ENCODE data around the gene ADCY2.

ADCY2 gene

DNA sequence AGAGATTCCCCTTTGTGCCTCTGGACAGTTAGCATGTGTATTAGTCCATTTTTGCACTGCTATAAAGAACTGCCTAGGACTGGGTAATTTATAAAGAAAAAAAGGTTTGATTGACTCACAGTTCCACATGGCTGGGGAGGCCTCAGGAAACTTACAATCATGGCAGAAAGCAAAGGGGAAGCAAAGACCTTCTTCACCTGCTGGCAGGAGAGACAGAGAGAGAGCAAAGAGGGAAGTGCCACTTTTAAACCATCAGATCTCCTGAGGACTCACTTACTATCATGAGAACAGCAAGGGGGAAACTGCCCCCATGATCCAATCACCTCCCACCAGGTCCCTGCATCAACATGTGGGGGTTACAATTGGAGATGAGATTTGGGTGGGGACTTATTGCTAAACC is 449.0 kb downstream of the ADCY2 start:
- Histone ChIP-seq H3K36me3 (ENCODE audit: control insufficient read depth in 2 of 2, insufficient read depth in 1 of 2, low read length in 2 of 2) (no peaks in the 10 kb centered on the region), H3K4me1 (ENCODE audit: control insufficient read depth, insufficient read depth, low read length) (peaks cover 3% of the 10 kb centered on the region; the same call in 1 of the 2 replicates), H3K4me3 (ENCODE audit: low read depth, low read length) (no peak overlapping the region), H3K9me3 (ENCODE audit: control insufficient read depth, insufficient read depth, low read depth, low read length) (no peaks in the 10 kb centered on the region), H3K27ac (ENCODE audit: extremely low read depth, low read depth, low read length) (no peak overlapping the region)
- no peak for TF ChIP-seq KLF10 (tag by site-specific recombination; IDR thresholded peaks at IDR 0.05)
- TF ChIP-seq, protein P1, sequence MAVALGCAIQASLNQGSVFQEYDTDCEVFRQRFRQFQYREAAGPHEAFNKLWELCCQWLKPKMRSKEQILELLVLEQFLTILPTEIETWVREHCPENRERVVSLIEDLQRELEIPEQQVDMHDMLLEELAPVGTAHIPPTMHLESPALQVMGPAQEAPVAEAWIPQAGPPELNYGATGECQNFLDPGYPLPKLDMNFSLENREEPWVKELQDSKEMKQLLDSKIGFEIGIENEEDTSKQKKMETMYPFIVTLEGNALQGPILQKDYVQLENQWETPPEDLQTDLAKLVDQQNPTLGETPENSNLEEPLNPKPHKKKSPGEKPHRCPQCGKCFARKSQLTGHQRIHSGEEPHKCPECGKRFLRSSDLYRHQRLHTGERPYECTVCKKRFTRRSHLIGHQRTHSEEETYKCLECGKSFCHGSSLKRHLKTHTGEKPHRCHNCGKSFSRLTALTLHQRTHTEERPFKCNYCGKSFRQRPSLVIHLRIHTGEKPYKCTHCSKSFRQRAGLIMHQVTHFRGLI (tag by site-specific recombination; IDR thresholded peaks at IDR 0.05) = no peak
- TF ChIP-seq ZNF530 (tag by site-specific recombination; IDR thresholded peaks at IDR 0.05; ENCODE audit: low read depth) = no peak
- no peak for TF ChIP-seq ZSCAN30 (tag by site-specific recombination; IDR thresholded peaks at IDR 0.05)
- ChIA-PET CTCF (interaction anchor here (0.7 to 3.3 kb wide), 4 partner anchors 12 to 156 kb away, joined by 3 to 29 read pairs (median 3); no protein-coding TSS in a partner anchor), POLR2A (no interaction called here)

DNA sequence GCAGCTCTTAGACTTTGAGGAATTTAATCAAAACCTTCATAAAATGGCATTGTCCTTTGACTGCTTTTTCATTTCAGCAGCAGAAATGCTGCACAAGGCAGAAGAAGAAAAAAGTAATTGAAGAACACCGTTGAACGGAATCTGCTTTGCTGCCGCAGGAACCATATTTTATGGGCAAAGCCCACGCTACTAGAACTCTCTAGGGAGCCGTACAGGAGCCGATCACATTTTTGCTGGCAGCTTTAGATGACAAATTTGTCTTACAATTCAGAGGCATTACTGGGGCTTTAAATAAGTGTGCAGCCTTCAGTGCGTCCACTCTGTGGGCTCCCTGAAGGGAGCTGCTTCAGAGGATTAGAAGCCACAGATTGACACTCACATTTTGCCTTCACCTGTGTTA is 449.6 kb downstream of the ADCY2 start:
- Histone ChIP-seq H3K4me1 (ENCODE audit: control insufficient read depth, insufficient read depth, low read length) (peaks cover 3% of the 10 kb centered on the region; the same call in 1 of the 2 replicates), H3K27ac (ENCODE audit: extremely low read depth, low read depth, low read length) (no peak overlapping the region), H3K9me3 (ENCODE audit: control insufficient read depth, insufficient read depth, low read depth, low read length) (no peaks in the 10 kb centered on the region), H3K4me3 (ENCODE audit: low read depth, low read length) (no peak overlapping the region), H3K36me3 (ENCODE audit: control insufficient read depth in 2 of 2, insufficient read depth in 1 of 2, low read length in 2 of 2) (no peaks in the 10 kb centered on the region)
- POLR2A ChIA-PET = no interaction called here
- TF ChIP-seq, protein P2, sequence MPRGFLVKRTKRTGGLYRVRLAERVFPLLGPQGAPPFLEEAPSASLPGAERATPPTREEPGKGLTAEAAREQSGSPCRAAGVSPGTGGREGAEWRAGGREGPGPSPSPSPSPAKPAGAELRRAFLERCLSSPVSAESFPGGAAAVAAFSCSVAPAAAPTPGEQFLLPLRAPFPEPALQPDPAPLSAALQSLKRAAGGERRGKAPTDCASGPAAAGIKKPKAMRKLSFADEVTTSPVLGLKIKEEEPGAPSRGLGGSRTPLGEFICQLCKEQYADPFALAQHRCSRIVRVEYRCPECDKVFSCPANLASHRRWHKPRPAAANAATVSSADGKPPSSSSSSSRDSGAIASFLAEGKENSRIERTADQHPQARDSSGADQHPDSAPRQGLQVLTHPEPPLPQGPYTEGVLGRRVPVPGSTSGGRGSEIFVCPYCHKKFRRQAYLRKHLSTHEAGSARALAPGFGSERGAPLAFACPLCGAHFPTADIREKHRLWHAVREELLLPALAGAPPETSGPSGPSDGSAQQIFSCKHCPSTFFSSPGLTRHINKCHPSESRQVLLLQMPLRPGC (tag by site-specific recombination; IDR thresholded peaks at IDR 0.05) = no peak
- TF ChIP-seq ZNF785 (tag by site-specific recombination; IDR thresholded peaks at IDR 0.05) (no peak), ZNF549 (tag by site-specific recombination; IDR thresholded peaks at IDR 0.05) (no peak), GLIS2 (tag by site-specific recombination; IDR thresholded peaks at IDR 0.05) (no peak), ZNF174 (tag by site-specific recombination; IDR thresholded peaks at IDR 0.05) (no peak), ZSCAN30 (tag by site-specific recombination; IDR thresholded peaks at IDR 0.05) (no peak), ZXDB (tag by site-specific recombination; IDR thresholded peaks at IDR 0.05) (no peak), ZNF248 (tag by site-specific recombination; IDR thresholded peaks at IDR 0.05) (no peak)
- CTCF ChIA-PET = interaction anchor here (0.6 to 3.3 kb wide), 5 partner anchors 11 to 586 kb away, joined by 3 to 29 read pairs (median 3); no protein-coding TSS in a partner anchor

DNA sequence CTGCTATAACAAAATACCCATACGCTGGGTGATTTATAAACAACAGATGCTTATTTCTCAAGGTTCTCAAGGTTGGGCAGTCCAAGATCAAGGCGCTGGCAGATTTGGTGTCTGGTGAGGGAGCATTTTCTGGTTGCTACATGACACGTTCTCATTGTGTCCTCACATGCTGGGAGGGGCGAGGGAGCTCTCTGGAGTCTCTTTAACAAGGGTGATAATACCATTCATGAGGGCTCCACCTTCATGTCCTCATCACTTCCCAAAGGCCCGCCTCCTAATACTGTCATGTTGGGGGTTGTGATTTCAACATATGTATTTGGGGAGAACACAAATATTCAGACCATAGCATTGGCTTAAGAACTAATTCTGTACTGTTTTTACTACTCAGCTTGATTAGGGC is 450.4 kb downstream of the ADCY2 start:
- POLR2A ChIA-PET = no interaction called here
- no peak overlapping the region for H3K4me3 ChIP-seq (ENCODE audit: low read depth, low read length)
- no peak overlapping the region for H3K27ac ChIP-seq (ENCODE audit: extremely low read depth, low read depth, low read length)
- peaks cover 3% of the 10 kb centered on the region; the same call in 1 of the 2 replicates for H3K4me1 ChIP-seq (ENCODE audit: control insufficient read depth, insufficient read depth, low read length)
- no peaks in the 10 kb centered on the region for H3K9me3 ChIP-seq (ENCODE audit: control insufficient read depth, insufficient read depth, low read depth, low read length)
- H3K36me3 ChIP-seq (ENCODE audit: control insufficient read depth in 2 of 2, insufficient read depth in 1 of 2, low read length in 2 of 2) = no peaks in the 10 kb centered on the region
- CTCF ChIA-PET = interaction anchor here (0.6 to 3.3 kb wide), 3 partner anchors 8 to 30 kb away, joined by 3 to 29 read pairs (median 8); no protein-coding TSS in a partner anchor
- TF ChIP-seq, protein P3, sequence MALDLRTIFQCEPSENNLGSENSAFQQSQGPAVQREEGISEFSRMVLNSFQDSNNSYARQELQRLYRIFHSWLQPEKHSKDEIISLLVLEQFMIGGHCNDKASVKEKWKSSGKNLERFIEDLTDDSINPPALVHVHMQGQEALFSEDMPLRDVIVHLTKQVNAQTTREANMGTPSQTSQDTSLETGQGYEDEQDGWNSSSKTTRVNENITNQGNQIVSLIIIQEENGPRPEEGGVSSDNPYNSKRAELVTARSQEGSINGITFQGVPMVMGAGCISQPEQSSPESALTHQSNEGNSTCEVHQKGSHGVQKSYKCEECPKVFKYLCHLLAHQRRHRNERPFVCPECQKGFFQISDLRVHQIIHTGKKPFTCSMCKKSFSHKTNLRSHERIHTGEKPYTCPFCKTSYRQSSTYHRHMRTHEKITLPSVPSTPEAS (tag by site-specific recombination; IDR thresholded peaks at IDR 0.05) = no peak
- TF ChIP-seq, protein P4, sequence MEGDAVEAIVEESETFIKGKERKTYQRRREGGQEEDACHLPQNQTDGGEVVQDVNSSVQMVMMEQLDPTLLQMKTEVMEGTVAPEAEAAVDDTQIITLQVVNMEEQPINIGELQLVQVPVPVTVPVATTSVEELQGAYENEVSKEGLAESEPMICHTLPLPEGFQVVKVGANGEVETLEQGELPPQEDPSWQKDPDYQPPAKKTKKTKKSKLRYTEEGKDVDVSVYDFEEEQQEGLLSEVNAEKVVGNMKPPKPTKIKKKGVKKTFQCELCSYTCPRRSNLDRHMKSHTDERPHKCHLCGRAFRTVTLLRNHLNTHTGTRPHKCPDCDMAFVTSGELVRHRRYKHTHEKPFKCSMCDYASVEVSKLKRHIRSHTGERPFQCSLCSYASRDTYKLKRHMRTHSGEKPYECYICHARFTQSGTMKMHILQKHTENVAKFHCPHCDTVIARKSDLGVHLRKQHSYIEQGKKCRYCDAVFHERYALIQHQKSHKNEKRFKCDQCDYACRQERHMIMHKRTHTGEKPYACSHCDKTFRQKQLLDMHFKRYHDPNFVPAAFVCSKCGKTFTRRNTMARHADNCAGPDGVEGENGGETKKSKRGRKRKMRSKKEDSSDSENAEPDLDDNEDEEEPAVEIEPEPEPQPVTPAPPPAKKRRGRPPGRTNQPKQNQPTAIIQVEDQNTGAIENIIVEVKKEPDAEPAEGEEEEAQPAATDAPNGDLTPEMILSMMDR (tag by site-specific recombination; IDR thresholded peaks at IDR 0.05) = no peak
- no peak for TF ChIP-seq ZNF791 (tag by site-specific recombination; IDR thresholded peaks at IDR 0.05)
- TF ChIP-seq ZNF302 (tag by site-specific recombination; IDR thresholded peaks at IDR 0.05; ENCODE audit: low read depth) = no peak
- no peak for TF ChIP-seq ZNF140 (tag by site-specific recombination; IDR thresholded peaks at IDR 0.05)
- TF ChIP-seq, protein P5, sequence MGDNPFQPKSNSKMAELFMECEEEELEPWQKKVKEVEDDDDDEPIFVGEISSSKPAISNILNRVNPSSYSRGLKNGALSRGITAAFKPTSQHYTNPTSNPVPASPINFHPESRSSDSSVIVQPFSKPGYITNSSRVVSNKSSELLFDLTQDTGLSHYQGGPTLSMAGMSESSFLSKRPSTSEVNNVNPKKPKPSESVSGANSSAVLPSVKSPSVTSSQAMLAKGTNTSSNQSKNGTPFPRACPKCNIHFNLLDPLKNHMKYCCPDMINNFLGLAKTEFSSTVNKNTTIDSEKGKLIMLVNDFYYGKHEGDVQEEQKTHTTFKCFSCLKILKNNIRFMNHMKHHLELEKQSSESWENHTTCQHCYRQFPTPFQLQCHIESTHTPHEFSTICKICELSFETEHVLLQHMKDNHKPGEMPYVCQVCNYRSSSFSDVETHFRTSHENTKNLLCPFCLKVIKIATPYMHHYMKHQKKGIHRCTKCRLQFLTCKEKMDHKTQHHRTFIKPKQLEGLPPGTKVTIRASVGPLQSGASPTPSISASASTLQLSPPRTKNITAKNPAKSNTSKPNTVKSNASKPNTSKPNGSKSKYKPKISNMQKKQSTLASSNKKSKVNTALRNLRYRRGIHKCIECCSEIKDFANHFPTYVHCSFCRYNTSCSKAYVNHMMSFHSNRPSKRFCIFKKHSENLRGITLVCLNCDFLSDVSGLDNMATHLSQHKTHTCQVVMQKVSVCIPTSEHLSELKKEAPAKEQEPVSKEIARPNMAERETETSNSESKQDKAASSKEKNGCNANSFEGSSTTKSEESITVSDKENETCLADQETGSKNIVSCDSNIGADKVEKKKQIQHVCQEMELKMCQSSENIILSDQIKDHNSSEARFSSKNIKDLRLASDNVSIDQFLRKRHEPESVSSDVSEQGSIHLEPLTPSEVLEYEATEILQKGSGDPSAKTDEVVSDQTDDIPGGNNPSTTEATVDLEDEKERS (tag by site-specific recombination; IDR thresholded peaks at IDR 0.05) = no peak
- TF ChIP-seq, protein P6, sequence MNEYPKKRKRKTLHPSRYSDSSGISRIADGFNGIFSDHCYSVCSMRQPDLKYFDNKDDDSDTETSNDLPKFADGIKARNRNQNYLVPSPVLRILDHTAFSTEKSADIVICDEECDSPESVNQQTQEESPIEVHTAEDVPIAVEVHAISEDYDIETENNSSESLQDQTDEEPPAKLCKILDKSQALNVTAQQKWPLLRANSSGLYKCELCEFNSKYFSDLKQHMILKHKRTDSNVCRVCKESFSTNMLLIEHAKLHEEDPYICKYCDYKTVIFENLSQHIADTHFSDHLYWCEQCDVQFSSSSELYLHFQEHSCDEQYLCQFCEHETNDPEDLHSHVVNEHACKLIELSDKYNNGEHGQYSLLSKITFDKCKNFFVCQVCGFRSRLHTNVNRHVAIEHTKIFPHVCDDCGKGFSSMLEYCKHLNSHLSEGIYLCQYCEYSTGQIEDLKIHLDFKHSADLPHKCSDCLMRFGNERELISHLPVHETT (tag by site-specific recombination; IDR thresholded peaks at IDR 0.05) = no peak
- no peak for TF ChIP-seq ZNF394 (tag by site-specific recombination; IDR thresholded peaks at IDR 0.05; ENCODE audit: borderline replicate concordance)

Measured in HEK293 (cell line).